IPS-20b (cell line): ENCODE measurements around the gene LRRC8B.

ENCODE experiments used
- H3K27ac ChIP-seq: one replicate; pipeline ENCODE4 v1.5.1; 2013; ENCODE audit warnings: low read length
- H3K27me3 ChIP-seq: 2 replicates; pipeline ENCODE4 v1.6.1; 2013; ENCODE audit warnings: mild to moderate bottlenecking, low read length, inconsistent platforms; ENCODE audit not compliant: insufficient read depth
- H3K36me3 ChIP-seq: 2 replicates; pipeline ENCODE4 v1.6.1; 2013; ENCODE audit warnings: low read depth, mild to moderate bottlenecking, inconsistent platforms, low read length, moderate library complexity; ENCODE audit not compliant: insufficient read depth
- H3K4me1 ChIP-seq: 2 replicates; pipeline ENCODE4 v1.6.1; 2013; ENCODE audit warnings: mild to moderate bottlenecking, control low read depth, inconsistent platforms, low read length, moderate library complexity; ENCODE audit not compliant: insufficient read depth
- H3K4me3 ChIP-seq: 2 replicates; pipeline ENCODE4 v1.5.1; 2013; ENCODE audit warnings: mild to moderate bottlenecking, low read length, inconsistent platforms
- H3K9ac ChIP-seq: 2 replicates; pipeline ENCODE4 v1.6.1; 2013; ENCODE audit warnings: low read depth, mild to moderate bottlenecking, inconsistent platforms, low read length, moderate library complexity
- H3K9me3 ChIP-seq: 2 replicates; pipeline ENCODE4 v1.6.1; 2013; ENCODE audit warnings: mild to moderate bottlenecking, low read depth, low read length, inconsistent platforms; ENCODE audit not compliant: insufficient read depth

The LRRC8B gene

GRCh38 chr1:89575207-89575606 lies 50.6 kb downstream of the LRRC8B start:
- Histone ChIP-seq H3K27me3 (no peaks in the 10 kb centered on the region), H3K9me3 (no peaks in the 10 kb centered on the region; the same call in 1 of the 2 replicates), H3K4me3 (no peak overlapping the region), H3K4me1 (no peaks in the 10 kb centered on the region), H3K27ac (no peak overlapping the region), H3K36me3 (peaks cover 23% of the 10 kb centered on the region), H3K9ac (no peak overlapping the region)

- no peak overlapping the region for H3K9ac ChIP-seq
- no peak overlapping the region for H3K4me3 ChIP-seq
- H3K36me3 ChIP-seq, result peaks cover 28% of the 10 kb centered on the region
- no peaks in the 10 kb centered on the region for H3K4me1 ChIP-seq
- no peak overlapping the region for H3K27ac ChIP-seq
- H3K27me3 ChIP-seq, result no peaks in the 10 kb centered on the region
- H3K9me3 ChIP-seq, result no peaks in the 10 kb centered on the region
Measured at GRCh38 chr1:89576013-89576412, 51.4 kb downstream of the LRRC8B start.

- Histone ChIP-seq H3K9me3 (no peaks in the 10 kb centered on the region), H3K9ac (no peak overlapping the region), H3K4me1 (no peaks in the 10 kb centered on the region), H3K27me3 (no peaks in the 10 kb centered on the region), H3K27ac (no peak overlapping the region), H3K36me3 (peaks cover 41% of the 10 kb centered on the region), H3K4me3 (no peak overlapping the region)
Measured at GRCh38 chr1:89578151-89578550, 53.5 kb downstream of the LRRC8B start.

- Histone ChIP-seq H3K27ac (no peak overlapping the region), H3K4me1 (no peaks in the 10 kb centered on the region), H3K9me3 (no peaks in the 10 kb centered on the region), H3K4me3 (no peak overlapping the region), H3K9ac (no peak overlapping the region), H3K36me3 (peaks cover 51% of the 10 kb centered on the region), H3K27me3 (no peaks in the 10 kb centered on the region)
Measured at GRCh38 chr1:89578946-89579684, 54.5 kb downstream of the LRRC8B start.

GRCh38 chr1:89580036-89580435 lies 55.4 kb downstream of the LRRC8B start:
- no peaks in the 10 kb centered on the region for H3K27me3 ChIP-seq
- no peak overlapping the region for H3K4me3 ChIP-seq
- no peaks in the 10 kb centered on the region for H3K4me1 ChIP-seq
- H3K36me3 ChIP-seq, result peaks cover 54% of the 10 kb centered on the region
- H3K9me3 ChIP-seq, result no peaks in the 10 kb centered on the region
- H3K9ac ChIP-seq, result no peak overlapping the region
- H3K27ac ChIP-seq, result no peak overlapping the region

GRCh38 chr1:89581859-89582258 lies 57.2 kb downstream of the LRRC8B start:
- Histone ChIP-seq H3K4me3 (no peak overlapping the region), H3K4me1 (0 out of 2 replicates have a peak, but pooled peaks cover 3% of the 10 kb centered on the region), H3K9ac (no peak overlapping the region), H3K27ac (no peak overlapping the region), H3K27me3 (no peaks in the 10 kb centered on the region), H3K36me3 (peaks cover 58% of the 10 kb centered on the region), H3K9me3 (no peaks in the 10 kb centered on the region)

GRCh38 chr1:89582571-89582970 lies 57.9 kb downstream of the LRRC8B start:
- Histone ChIP-seq H3K9ac (no peak overlapping the region), H3K9me3 (no peaks in the 10 kb centered on the region), H3K4me1 (peaks cover 4% of the 10 kb centered on the region; the same call in 1 of the 2 replicates), H3K27me3 (no peaks in the 10 kb centered on the region), H3K36me3 (peaks cover 58% of the 10 kb centered on the region), H3K4me3 (no peak overlapping the region), H3K27ac (no peak overlapping the region)

GRCh38 chr1:89584211-89584610 lies 59.6 kb downstream of the LRRC8B start:
- H3K36me3 ChIP-seq, result peaks cover 58% of the 10 kb centered on the region
- peaks cover 6% of the 10 kb centered on the region; the same call in 1 of the 2 replicates for H3K4me1 ChIP-seq
- no peaks in the 10 kb centered on the region for H3K9me3 ChIP-seq
- H3K27me3 ChIP-seq, result no peaks in the 10 kb centered on the region
- no peak overlapping the region for H3K4me3 ChIP-seq
- H3K9ac ChIP-seq, result no peak overlapping the region
- no peak overlapping the region for H3K27ac ChIP-seq

- Histone ChIP-seq H3K36me3 (peaks cover 55% of the 10 kb centered on the region), H3K27ac (no peak overlapping the region), H3K4me3 (no peak overlapping the region), H3K27me3 (no peaks in the 10 kb centered on the region), H3K4me1 (peaks cover 7% of the 10 kb centered on the region; the same call in 1 of the 2 replicates), H3K9ac (no peak overlapping the region), H3K9me3 (no peaks in the 10 kb centered on the region)
Measured at GRCh38 chr1:89584781-89585180, 60.2 kb downstream of the LRRC8B start.

- Histone ChIP-seq H3K9ac (no peak overlapping the region), H3K27ac (no peak overlapping the region), H3K9me3 (no peaks in the 10 kb centered on the region), H3K4me1 (peaks cover 15% of the 10 kb centered on the region; the same call in 1 of the 2 replicates), H3K36me3 (peaks cover 31% of the 10 kb centered on the region), H3K4me3 (no peak overlapping the region), H3K27me3 (no peaks in the 10 kb centered on the region)
Measured at GRCh38 chr1:89587729-89588161, 63.1 kb downstream of the LRRC8B start.

- Histone ChIP-seq H3K27me3 (no peaks in the 10 kb centered on the region), H3K27ac (no peak overlapping the region), H3K9me3 (no peaks in the 10 kb centered on the region), H3K36me3 (peaks cover 24% of the 10 kb centered on the region), H3K4me3 (no peak overlapping the region), H3K4me1 (peaks cover 16% of the 10 kb centered on the region; the same call in 1 of the 2 replicates), H3K9ac (no peak overlapping the region)
Measured at GRCh38 chr1:89588480-89588879, 63.9 kb downstream of the LRRC8B start.

GRCh38 chr1:89589515-89589914 lies 64.9 kb downstream of the LRRC8B start:
- Histone ChIP-seq H3K4me3 (no peak overlapping the region), H3K36me3 (peaks cover 13% of the 10 kb centered on the region; the same call in 1 of the 2 replicates), H3K4me1 (peaks cover 24% of the 10 kb centered on the region; the same call in 1 of the 2 replicates)

More at GRCh38 chr1:89589515-89589914, 64.9 kb downstream of the LRRC8B start:
- no peak overlapping the region for H3K9ac ChIP-seq
- H3K9me3 ChIP-seq, result no peaks in the 10 kb centered on the region
- no peaks in the 10 kb centered on the region for H3K27me3 ChIP-seq
- no peak overlapping the region for H3K27ac ChIP-seq
